ENCODE measurements around the gene C22orf15.

C22orf15 gene

GRCh38 chr22:23755711-23756110 lies 7.1 kb upstream of the C22orf15 start:
- Histone ChIP-seq H3K27ac (no peak overlapping the region), H3K4me3 (no peak overlapping the region)
- no peak for DNase-seq (ENCODE audit: low spot score)
- no peak for TF ChIP-seq CTCF (IDR thresholded peaks at IDR 0.05)

DNA sequence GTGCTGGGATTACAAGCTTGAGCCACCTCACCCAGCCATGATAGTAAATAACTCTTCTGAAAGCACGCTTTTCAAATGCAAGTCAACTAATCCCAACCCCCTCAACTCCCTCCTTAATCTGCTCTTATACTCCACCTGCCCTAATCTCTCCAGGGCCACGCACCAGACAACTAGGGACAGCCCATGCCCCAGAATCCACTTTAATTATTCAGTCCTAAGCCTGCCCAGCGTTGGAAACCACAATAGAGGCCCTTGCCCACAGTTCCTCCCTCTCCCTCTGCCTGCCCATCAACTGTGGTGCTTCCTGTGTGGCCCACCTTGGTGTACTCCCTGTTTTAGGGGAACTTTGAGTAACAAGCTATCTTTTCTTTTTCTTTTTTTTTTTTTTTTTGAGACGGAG lies 5.9 kb upstream of the C22orf15 start:
- Histone ChIP-seq H3K4me3 (no peak overlapping the region), H3K27ac (no peak overlapping the region)
- DNase-seq (ENCODE audit: low spot score): no peak
- TF ChIP-seq CTCF (IDR thresholded peaks at IDR 0.05): no peak

DNA sequence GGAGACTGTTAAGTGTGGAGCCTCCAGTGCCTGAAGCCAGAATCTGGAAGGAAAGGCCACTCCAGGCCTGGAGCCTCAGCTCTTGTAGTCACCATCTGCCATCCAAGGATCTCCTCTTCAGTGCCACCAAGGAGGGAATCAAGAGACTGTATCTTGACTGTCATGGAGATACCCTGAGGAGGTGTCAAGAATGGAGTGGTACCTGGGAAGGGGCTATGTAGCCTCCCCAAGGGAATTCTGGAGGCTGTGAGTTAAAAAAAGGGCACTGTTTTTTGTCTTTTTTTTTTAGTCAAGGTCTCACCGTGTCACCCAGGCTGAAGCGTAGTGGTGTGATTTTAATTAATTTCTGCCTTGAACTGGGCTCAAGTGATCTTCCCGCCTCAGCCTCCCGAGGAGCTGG lies 3.2 kb upstream of the C22orf15 start:
- no peak overlapping the region for H3K4me3 ChIP-seq
- no peak for TF ChIP-seq CTCF (IDR thresholded peaks at IDR 0.05)
- H3K27ac ChIP-seq: no peak overlapping the region
- DNase-seq (ENCODE audit: low spot score): no peak

GRCh38 chr22:23760056-23760455 lies 2.7 kb upstream of the C22orf15 start:
- DNase-seq (ENCODE audit: low spot score): no peak
- H3K27ac ChIP-seq: no peak overlapping the region
- no peak for TF ChIP-seq CTCF (IDR thresholded peaks at IDR 0.05)
- no peak overlapping the region for H3K4me3 ChIP-seq

GRCh38 chr22:23763579-23763945 lies 772 bp downstream of the C22orf15 start:
- no peak for TF ChIP-seq CTCF (IDR thresholded peaks at IDR 0.05)

DNA sequence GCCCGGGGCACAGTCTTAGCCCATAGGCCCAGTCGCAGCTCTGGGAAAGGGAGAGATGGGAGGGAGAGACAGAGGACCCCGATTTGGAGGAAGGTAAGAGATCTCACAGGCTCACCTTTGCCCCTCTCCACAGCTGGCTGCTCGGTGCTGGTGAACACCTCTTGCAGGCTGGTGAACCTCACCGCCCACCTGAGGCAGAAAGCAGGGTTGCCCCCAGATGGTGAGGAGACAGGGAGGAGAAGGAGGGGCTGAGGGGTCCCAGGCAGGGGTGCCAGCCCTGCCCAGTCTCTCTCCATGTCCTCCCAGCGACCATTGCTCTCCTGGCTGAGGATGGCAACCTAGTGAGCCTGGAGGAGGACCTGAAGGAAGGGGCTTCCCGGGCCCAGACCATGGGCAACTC lies 1.2 kb downstream of the C22orf15 start:
- Histone ChIP-seq H3K27ac (no peak overlapping the region), H3K4me3 (peak overlapping the region; percentile 4)

More at GRCh38 chr22:23763579-23763945, 772 bp downstream of the C22orf15 start:
- DNase-seq (ENCODE audit: low spot score): peak; percentile 71
- Histone ChIP-seq H3K27ac (no peak overlapping the region), H3K4me3 (peak overlapping the region; percentile 4)

More for the DNA sequence above, 1.2 kb downstream of the C22orf15 start:
- no peak for DNase-seq (ENCODE audit: low spot score)
- TF ChIP-seq CTCF (IDR thresholded peaks at IDR 0.05): no peak
